GM18951 (cell line): ENCODE results near the gene OLFM4.

Experiments
- POLR2A ChIP-seq: IDR thresholded peaks from 4 replicates; pipeline ENCODE4 v1.6.1; 2011; ENCODE audit warnings: mild to moderate bottlenecking; ENCODE audit not compliant: insufficient read length, insufficient read depth; ENCODE audit errors: extremely low read depth
- in situ Hi-C: fragments of 300-500 bp; cut with MboI; formaldehyde crosslinking; loops from one replicate; pipeline ENCODE4 v1.12.0; 2022; ENCODE audit warnings: low sequenced_read_pairs, mixed read lengths, inconsistent platforms; ENCODE audit not compliant: unreplicated experiment

Gene OLFM4

GRCh38 chr13:53028637-53029203 lies at the start of gene OLFM4:
Gene OLFM4 (plus strand): TSS chr13:53028813. CDS start chr13:53028837, 24 bp downstream.
- in situ Hi-C loops: no loop called here
- no peak for TF ChIP-seq POLR2A

GRCh38 chr13:52978989-52979388 lies 49.6 kb upstream of the OLFM4 start:
- no peak for TF ChIP-seq POLR2A

GRCh38 chr13:52980695-52981094 lies 47.9 kb upstream of the OLFM4 start:
- no peak for TF ChIP-seq POLR2A
- in situ Hi-C loops: no loop called here

More at GRCh38 chr13:52978989-52979388, 49.6 kb upstream of the OLFM4 start:
- in situ Hi-C loops: no loop called here

- no peak for TF ChIP-seq POLR2A
- in situ Hi-C loops: no loop called here
These were observed 44.8 kb upstream of the OLFM4 start for GRCh38 chr13:52983836-52984235.

- in situ Hi-C loops: no loop called here
- no peak for TF ChIP-seq POLR2A
These were observed 43.7 kb upstream of the OLFM4 start for GRCh38 chr13:52984881-52985363.

GRCh38 chr13:52991344-52992020 lies 37.1 kb upstream of the OLFM4 start:
- in situ Hi-C loops: no loop called here
- no peak for TF ChIP-seq POLR2A

GRCh38 chr13:52992110-52992509 lies 36.5 kb upstream of the OLFM4 start:
- no peak for TF ChIP-seq POLR2A
- in situ Hi-C loops: no loop called here

GRCh38 chr13:52994051-52994450 lies 34.6 kb upstream of the OLFM4 start:
- no peak for TF ChIP-seq POLR2A
- in situ Hi-C loops: no loop called here

- in situ Hi-C loops: no loop called here
- TF ChIP-seq POLR2A: no peak
These were observed 33.7 kb upstream of the OLFM4 start for GRCh38 chr13:52994865-52995264.

GRCh38 chr13:52995946-52996345 lies 32.7 kb upstream of the OLFM4 start:
- no peak for TF ChIP-seq POLR2A
- in situ Hi-C loops: no loop called here

GRCh38 chr13:52997951-52998876 lies 30.4 kb upstream of the OLFM4 start:
- in situ Hi-C loops: no loop called here
- no peak for TF ChIP-seq POLR2A

GRCh38 chr13:52999093-52999696 lies 29.4 kb upstream of the OLFM4 start:
- TF ChIP-seq POLR2A: no peak
- in situ Hi-C loops: no loop called here

GRCh38 chr13:53001444-53002225 lies 27.0 kb upstream of the OLFM4 start:
- in situ Hi-C loops: no loop called here
- no peak for TF ChIP-seq POLR2A

- TF ChIP-seq POLR2A: no peak
These were observed 24.0 kb upstream of the OLFM4 start for GRCh38 chr13:53004573-53004972.

More at GRCh38 chr13:53004573-53004972, 24.0 kb upstream of the OLFM4 start:
- in situ Hi-C loops: no loop called here
